22Rv1 (cell line): Measurements from ENCODE around the gene SOX1.

Experiments used
- H3K27ac ChIP-seq: fragments of 450-650 bp; 2 replicates; pipeline ENCODE4 v1.5.1; 2017
- CTCF ChIP-seq: fragments of 450-650 bp; IDR thresholded peaks from 2 replicates; pipeline ENCODE4 v1.5.1; 2017; ENCODE audit warnings: mild to moderate bottlenecking
- ZFX ChIP-seq: fragments of 450-650 bp; IDR thresholded peaks from 2 replicates; pipeline ENCODE4 v1.6.1; 2017; ENCODE audit warnings: antibody characterized with exemption, borderline replicate concordance

The SOX1 gene

GRCh38 chr13:112063807-112064206 lies 3.1 kb upstream of the SOX1 start:
- H3K27ac ChIP-seq: no peak overlapping the region
- TF ChIP-seq CTCF (no peak), ZFX (no peak)

- TF ChIP-seq ZFX (no peak), CTCF (no peak)
These were observed 2.7 kb upstream of the SOX1 start for GRCh38 chr13:112064222-112064621.

GRCh38 chr13:112065521-112065866 lies 1.5 kb upstream of the SOX1 start:
- H3K27ac ChIP-seq: no peak overlapping the region
- TF ChIP-seq ZFX: no peak
- no peak for TF ChIP-seq CTCF

More at GRCh38 chr13:112064222-112064621, 2.7 kb upstream of the SOX1 start:
- H3K27ac ChIP-seq: no peak overlapping the region

GRCh38 chr13:112065867-112066623 lies 904 bp upstream of the SOX1 start:
- H3K27ac ChIP-seq: no peak overlapping the region
- TF ChIP-seq CTCF: no peak

GRCh38 chr13:112066624-112067004 lies 335 bp upstream of the SOX1 start:
- no peak overlapping the region for H3K27ac ChIP-seq
- TF ChIP-seq ZFX: no peak
- no peak for TF ChIP-seq CTCF

- TF ChIP-seq ZFX (no peak), CTCF (no peak)
- H3K27ac ChIP-seq: no peak overlapping the region
These were observed 1.1 kb downstream of the SOX1 start for GRCh38 chr13:112067871-112068539.

GRCh38 chr13:112068540-112069060 lies 1.7 kb downstream of the SOX1 start:
- H3K27ac ChIP-seq: no peak overlapping the region
- TF ChIP-seq ZFX (no peak), CTCF (no peak)
